Measurements from ENCODE around the gene ITGB2.

The ITGB2 gene

DNA sequence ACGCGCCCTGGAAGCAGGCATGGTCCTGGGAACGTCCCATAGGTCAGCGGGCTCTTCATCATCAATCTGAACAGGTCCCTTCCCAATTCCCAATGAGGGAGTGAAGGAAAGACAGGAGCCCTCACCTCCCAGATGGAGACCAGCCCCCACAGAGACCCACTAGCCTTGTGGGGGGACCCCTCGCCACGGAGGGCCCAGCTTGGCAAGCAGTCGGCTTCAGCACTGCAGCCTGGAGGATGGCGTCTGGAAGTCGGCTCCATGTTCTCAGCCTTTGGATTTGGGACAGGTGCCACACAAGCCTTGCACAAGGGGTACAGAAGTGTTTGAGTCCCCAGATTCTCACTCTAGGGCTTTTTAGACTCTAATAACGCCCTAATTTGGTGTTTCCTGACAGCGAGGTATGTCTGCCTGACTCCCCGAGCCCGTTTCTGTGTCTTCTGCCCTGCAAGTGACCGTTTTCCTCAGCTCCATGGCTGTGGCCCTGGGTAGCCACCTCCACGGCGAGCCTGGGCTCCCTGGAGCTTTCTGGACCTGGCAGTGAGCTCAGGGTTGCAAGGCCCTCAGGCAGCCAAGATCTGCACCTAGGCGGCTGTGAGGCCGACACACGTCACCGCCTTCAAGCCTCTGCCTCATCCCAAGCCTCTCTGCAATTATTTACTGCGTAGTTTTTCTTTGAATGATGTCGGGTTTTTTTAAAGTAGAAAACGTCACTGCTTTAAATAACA lies 77.8 kb downstream of the ITGB2 start:
- no peak for DNase-seq

DNA sequence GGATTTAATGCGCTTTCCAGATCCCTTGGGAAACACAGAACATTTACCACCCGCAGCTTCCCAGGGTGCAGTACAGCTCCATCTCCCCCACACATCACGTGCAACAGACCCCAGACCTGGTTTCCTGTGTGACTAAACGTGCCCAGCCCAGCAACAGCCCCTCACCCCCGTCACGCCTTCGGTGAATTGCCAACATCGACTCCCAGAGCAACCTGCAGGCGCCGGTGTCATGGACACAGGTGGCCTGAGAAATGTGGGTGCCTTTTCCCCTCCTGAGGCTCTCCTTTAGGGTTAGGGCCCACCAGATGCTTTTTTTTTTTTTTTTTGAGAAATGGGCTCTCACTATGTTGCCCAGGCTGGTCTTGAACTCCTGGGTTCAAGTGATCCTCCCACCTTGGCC lies 78.6 kb downstream of the ITGB2 start:
- DNase-seq: no peak

GRCh38 chr21:44840771-44841170 lies 79.9 kb downstream of the ITGB2 start:
- DNase-seq: no peak

GRCh38 chr21:44838951-44839350 lies 81.7 kb downstream of the ITGB2 start:
- DNase-seq: no peak

DNA sequence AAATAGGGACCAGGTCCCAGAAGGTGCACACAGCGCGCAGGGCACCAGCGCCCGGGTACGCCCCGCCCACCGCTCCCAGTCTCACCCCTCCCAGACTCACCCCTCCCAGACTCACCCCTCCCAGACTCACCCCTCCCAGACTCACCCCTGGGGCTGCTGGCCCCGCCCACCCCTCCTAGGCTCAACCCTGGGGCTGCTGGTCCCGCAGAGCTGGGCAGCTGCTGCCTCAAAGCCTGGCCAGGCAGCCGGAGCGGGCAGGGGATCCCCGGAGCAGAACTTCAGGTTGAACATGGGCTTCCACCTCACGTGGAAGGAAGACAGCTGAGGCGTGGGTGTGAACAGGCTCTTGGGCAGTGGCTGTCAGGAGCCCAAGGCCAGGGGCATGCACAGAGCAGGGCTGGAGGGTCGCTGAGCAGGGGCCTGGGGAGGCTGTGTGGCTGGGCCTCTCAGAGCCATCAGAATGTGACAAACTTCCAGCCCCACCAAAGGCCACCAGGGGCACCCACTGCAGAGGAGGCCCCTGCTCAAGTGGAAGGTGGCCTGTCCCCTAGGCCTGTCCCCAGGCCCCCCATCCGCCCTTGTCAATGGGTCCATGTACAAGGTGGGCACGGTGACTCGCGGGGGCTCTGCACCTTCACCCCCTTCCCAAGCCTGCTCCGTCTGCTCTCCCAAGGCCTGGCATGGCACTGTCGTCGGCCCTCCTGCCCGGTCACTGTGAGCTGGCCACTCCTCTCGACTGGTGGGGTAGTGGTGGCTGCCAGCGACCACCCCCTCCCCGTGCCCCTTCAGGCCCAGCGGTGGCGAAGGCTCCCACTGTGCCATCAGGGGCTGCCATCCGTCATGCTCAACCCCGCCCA lies 82.4 kb downstream of the ITGB2 start:
- no peak for DNase-seq

- DNase-seq: no peak
Observed at GRCh38 chr21:44837537-44837936, 83.2 kb downstream of the ITGB2 start.

DNA sequence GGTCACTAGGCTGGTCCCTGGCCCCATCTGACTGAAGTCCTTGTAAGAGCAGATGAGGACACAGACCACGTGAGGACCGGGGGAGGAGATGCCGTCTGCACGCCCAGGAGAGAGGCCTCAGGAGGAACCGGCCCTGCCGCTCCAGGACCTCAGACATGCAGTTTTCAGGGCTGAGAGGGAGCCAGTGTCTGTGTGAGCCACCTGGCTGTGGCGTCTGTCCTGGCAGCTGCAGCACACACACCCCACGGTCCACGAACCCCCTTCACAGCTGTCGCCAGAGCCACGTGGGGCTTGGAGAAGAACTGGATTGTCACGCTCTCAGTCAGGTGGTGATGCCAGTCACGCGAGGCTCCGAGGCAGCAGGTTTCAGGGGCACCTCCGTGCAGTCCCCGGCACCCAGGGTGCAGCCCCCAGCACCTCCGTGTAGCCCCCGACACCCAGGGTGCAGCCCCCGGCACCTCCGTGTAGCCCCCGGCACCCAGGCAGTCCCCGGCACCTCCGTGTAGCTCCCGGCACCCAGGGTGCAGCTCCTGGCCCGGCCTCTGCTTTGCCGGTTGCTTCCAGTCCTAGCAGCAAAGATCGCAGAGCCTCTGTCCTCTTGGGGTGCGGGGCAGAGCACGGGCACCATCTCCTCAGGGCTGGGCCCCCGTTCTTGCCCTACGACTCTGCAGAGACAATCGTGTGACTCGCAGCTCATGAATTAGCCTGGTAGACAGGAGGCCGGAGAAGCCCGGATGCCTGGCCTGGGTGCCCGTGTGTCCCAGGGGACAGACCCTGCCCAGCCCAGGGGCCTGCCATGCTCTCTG lies 83.8 kb downstream of the ITGB2 start:
- no peak for DNase-seq

DNA sequence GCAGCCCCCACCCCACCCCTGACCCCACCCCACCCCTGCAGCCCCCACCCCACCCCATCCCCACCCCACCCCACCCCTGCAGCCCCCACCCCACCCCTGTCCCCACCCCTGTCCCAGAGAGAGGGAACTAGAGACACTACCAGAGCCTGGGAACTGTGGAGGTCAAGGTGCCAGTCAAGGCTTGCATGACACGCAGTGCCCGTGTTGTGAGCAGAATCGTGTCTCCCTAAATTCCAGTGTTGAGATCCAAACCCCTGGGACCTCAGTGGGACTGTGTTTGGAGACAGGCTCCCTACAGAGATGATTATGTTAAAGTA lies 84.4 kb downstream of the ITGB2 start:
- DNase-seq: no peak
